Nephron (organoid): ENCODE results near the gene PROZ.

Source experiments
- H3K27ac Mint-ChIP-seq, 3 experiments: 2 replicates each; pipeline ENCODE4 v1.8.0; 2020; ENCODE audit warnings: mixed read lengths in 3 of 3, mild to moderate bottlenecking in 2 of 3, moderate library complexity in 1 of 3
- H3K27me3 Mint-ChIP-seq: 2 replicates; pipeline ENCODE4 v1.8.0; 2021; ENCODE audit warnings: low read depth, mild to moderate bottlenecking, moderate library complexity, mixed read lengths
- H3K36me3 Mint-ChIP-seq: 2 replicates; pipeline ENCODE4 v1.8.0; 2020; ENCODE audit warnings: low read depth, mixed read lengths
- H3K4me1 Mint-ChIP-seq: 2 replicates; pipeline ENCODE4 v1.8.0; 2020; ENCODE audit warnings: mixed read lengths
- H3K4me3 Mint-ChIP-seq, 3 experiments: 2 replicates each; pipeline ENCODE4 v1.8.0; 2020; ENCODE audit warnings: mild to moderate bottlenecking in 3 of 3, mixed read lengths in 3 of 3, moderate library complexity in 2 of 3
- H3K9me3 Mint-ChIP-seq: 2 replicates; pipeline ENCODE4 v1.8.0; 2020; ENCODE audit warnings: mixed read lengths
- TF ChIP-seq, protein P1 (sequence below), 3 experiments: fragments of 200-600 bp; sonication (generic); IDR thresholded peaks; one replicate each; pipeline ENCODE4 v1.5.0; 2021; ENCODE audit warnings: antibody characterized with exemption in 3 of 3; ENCODE audit not compliant: unreplicated experiment in 3 of 3

The PROZ gene

DNA sequence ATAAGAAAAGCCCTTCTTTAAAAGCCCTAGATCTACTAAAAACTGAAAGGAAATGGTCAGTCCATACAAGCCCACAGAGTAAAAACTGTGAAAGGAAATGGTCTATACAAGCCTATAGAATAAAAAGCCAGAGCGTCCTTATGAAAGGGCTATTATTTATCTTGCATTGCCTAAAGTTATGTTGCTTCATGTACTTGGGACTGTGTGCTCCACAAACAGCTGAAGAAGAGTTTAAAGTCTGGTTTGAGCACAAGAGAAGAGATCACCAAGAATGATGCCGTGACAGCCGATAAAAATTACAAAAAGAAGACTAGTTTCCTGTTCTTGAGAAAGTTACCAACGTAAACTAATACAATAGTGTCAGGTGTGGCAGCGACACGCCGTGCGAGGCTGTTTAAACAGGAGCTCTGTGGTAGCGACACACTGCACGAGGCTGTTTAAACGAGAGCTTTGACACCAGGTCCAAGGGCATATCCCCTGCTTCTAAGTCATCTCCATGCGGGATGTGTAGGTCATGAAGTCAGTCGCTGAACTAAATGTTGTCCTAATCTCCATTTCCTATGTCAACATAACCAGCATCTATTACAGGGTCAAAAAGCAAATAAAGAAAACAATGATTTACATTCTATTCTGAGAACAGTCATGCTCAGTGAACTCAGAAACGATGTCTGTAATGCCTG lies 25.1 kb downstream of the PROZ start:
- Mint-ChIP-seq H3K4me1 (no peaks in the 10 kb centered on the region), H3K27ac (no peak overlapping the region), H3K9me3 (no peaks in the 10 kb centered on the region), H3K36me3 (peaks cover 63% of the 10 kb centered on the region), H3K27me3 (no peaks in the 10 kb centered on the region), H3K4me3 (no peak overlapping the region)
- TF ChIP-seq, protein P1, sequence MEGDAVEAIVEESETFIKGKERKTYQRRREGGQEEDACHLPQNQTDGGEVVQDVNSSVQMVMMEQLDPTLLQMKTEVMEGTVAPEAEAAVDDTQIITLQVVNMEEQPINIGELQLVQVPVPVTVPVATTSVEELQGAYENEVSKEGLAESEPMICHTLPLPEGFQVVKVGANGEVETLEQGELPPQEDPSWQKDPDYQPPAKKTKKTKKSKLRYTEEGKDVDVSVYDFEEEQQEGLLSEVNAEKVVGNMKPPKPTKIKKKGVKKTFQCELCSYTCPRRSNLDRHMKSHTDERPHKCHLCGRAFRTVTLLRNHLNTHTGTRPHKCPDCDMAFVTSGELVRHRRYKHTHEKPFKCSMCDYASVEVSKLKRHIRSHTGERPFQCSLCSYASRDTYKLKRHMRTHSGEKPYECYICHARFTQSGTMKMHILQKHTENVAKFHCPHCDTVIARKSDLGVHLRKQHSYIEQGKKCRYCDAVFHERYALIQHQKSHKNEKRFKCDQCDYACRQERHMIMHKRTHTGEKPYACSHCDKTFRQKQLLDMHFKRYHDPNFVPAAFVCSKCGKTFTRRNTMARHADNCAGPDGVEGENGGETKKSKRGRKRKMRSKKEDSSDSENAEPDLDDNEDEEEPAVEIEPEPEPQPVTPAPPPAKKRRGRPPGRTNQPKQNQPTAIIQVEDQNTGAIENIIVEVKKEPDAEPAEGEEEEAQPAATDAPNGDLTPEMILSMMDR (IDR thresholded peaks at IDR 0.05; ENCODE audit: unreplicated experiment in 3 of 3): no peak

DNA sequence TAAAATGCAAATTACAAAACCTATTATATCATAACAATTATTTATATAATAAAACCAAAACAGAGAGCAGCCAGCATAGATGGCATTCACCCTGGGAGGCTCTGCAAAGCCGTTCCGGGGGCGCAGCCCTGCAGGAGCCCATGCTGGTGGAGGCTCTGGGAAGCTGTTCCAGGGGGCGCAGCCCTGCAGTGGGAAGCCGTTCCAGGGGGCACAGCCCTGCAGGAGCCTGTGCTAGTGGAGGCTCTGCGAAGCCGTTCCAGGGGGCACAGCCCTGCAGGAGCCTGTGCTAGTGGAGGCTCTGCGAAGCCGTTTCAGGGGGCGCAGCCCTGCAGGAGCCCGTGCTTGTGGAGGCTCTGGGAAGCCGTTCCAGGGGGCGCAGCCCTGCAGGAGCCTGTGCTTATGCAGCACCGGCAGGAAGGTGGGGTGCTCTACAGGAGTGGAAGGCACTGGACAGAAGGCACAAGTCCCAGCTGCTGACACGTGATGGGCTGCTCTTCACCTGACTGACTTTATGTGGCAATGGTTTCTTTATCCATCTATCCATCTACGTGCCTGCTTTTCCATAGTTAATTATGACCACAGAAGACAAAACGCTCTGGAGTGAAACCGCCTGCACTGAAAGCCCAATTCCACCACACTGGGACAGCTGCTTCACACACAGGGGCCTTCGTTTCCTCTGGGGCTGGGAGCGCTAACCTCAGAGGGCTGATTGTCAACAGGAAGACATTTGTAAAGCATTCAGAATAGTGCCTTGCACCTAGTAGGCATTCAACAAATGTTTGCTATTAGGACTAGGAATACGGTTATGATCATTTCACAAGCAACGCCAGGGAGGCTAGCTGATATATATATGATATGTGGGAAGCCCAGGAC lies 26.4 kb downstream of the PROZ start:
- Mint-ChIP-seq H3K9me3 (no peaks in the 10 kb centered on the region), H3K36me3 (peaks cover 66% of the 10 kb centered on the region), H3K4me3 (no peak overlapping the region), H3K27ac (no peak overlapping the region), H3K27me3 (no peaks in the 10 kb centered on the region), H3K4me1 (no peaks in the 10 kb centered on the region)
- TF ChIP-seq, protein P1 (IDR thresholded peaks at IDR 0.05; ENCODE audit: unreplicated experiment in 3 of 3): no peak

DNA sequence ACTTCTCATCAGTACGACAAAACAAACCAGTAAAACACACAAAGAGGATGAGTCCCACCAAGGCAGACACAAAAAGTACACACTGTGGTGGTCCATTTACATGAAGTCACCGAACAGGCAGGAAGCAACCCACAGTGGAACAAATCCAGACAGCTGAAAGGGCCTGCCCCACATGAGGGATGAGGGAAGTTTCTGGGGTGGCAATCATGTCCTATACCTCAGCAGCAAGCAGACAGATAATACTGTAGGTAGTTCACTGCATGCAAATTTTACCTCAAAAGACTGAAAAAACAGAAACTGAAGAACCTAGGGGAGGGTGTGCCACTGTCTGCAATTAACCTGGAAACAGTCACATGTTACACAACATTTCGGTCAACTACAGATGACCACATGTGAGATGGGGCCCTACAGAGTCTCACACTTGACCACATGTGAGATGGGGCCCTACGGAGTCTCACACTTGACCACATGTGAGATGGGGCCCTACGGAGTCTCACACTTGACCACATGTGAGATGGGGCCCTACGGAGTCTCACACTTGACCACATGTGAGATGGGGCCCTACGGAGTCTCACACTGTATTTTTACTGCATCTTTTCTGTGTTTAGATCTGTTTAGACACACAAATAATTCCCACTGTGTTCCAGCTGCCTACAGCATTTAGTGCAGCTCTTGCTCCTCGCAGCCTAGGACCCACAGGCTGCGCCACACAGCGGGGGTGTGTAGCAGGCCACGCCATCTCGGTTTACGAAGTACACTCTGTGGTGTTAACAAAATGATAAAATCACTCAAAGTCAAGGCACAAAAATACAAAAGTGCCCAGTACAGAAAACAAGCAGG lies 27.8 kb downstream of the PROZ start:
- peaks cover 60% of the 10 kb centered on the region for H3K36me3 Mint-ChIP-seq
- TF ChIP-seq, protein P1 (IDR thresholded peaks at IDR 0.05; ENCODE audit: unreplicated experiment in 3 of 3): no peak
- no peak overlapping the region for H3K27ac Mint-ChIP-seq
- no peaks in the 10 kb centered on the region for H3K27me3 Mint-ChIP-seq
- no peaks in the 10 kb centered on the region for H3K4me1 Mint-ChIP-seq
- H3K9me3 Mint-ChIP-seq: no peaks in the 10 kb centered on the region
- H3K4me3 Mint-ChIP-seq: no peak overlapping the region

DNA sequence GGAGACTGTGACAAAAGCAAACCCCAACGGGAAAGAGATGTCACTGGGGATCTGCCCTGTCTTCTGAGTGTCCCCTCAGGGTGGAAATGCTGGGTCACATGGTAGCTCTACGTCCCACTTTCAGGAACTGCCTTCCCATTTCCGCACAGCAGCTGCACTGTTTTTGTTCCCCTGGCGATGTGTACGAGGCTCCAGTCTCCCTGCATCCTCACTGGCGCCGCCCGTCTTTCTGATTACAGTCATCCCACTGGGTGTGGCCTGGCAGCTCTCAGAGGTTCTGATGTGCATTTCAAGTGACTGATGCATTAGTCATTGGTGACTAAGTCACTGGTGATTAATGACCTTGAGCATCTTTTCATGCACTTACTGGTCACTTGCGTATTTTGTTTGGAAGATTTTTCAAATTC lies 28.8 kb downstream of the PROZ start:
- Mint-ChIP-seq H3K27me3 (no peaks in the 10 kb centered on the region), H3K4me3 (no peak overlapping the region), H3K27ac (no peak overlapping the region), H3K9me3 (no peaks in the 10 kb centered on the region), H3K36me3 (peaks cover 58% of the 10 kb centered on the region), H3K4me1 (no peaks in the 10 kb centered on the region)
- TF ChIP-seq, protein P1 (IDR thresholded peaks at IDR 0.05; ENCODE audit: unreplicated experiment in 3 of 3): no peak

DNA sequence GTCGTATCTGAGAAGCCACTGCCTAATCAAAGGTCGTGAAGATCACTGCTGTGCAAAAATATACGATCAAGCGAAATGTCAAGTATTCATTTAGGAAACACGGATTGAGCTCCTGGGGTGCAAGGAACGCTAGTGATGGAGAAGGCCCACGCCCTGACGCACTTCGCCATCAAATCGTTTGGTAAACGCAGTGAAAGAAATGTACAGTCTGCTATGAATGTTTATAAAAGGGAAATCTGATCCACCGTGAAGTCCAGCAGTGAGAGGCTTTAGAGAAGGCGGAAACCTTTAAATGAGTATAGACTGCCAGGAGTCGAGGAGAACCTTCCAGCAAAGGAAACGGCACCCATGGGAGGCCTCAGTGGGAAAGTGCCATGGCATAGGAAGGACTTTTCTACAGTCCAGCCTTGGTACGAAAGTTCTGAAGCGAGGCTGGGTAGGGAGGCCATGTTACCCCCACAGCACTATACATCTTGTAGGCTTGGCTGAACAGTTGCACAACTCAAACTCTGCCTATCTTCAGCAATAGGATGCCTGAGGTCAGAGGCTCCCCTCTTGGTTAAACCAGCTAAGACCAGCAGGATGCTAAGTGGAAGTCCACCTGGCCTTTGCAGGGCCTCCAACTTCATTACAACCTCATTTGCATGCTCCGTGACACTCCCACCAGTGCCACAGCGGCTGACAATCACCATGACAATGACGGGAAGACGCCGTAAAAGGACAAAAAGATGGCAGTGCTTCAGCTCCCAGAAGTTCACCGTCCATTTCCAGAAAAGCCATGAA lies 29.6 kb downstream of the PROZ start:
- no peak overlapping the region for H3K27ac Mint-ChIP-seq
- H3K9me3 Mint-ChIP-seq: no peaks in the 10 kb centered on the region
- H3K36me3 Mint-ChIP-seq: peaks cover 57% of the 10 kb centered on the region
- no peaks in the 10 kb centered on the region for H3K27me3 Mint-ChIP-seq
- H3K4me1 Mint-ChIP-seq: no peaks in the 10 kb centered on the region
- TF ChIP-seq, protein P1 (IDR thresholded peaks at IDR 0.05; ENCODE audit: unreplicated experiment in 3 of 3): no peak
- no peak overlapping the region for H3K4me3 Mint-ChIP-seq
